T follicular helper cell (primary cell): ENCODE data around the gene ABHD6.
"Not testable (repeated sequence)": the region's sequence is repeated elsewhere in the genome, so short reads cannot be mapped to it uniquely, and the experiment has no call there.

Experiments used
- DNase-seq: peaks from one replicate; pipeline ENCODE4 v3.0.0-alpha.2; 2020; ENCODE audit warnings: low read depth

ABHD6 gene

GRCh38 chr3:58210761-58211460 lies 26.7 kb upstream of the ABHD6 start, which contains the start of gene DNASE1L3:
Gene DNASE1L3, minus strand, starts transcription at chr3:58210972. Its CDS starts 66 bp downstream, at chr3:58210906.
- DNase-seq = no peak

GRCh38 chr3:58214484-58215316 lies 22.9 kb upstream of the ABHD6 start:
- DNase-seq = no peak

GRCh38 chr3:58215317-58216025 lies 22.1 kb upstream of the ABHD6 start:
- DNase-seq = no peak

GRCh38 chr3:58216496-58217195 lies 20.9 kb upstream of the ABHD6 start:
- DNase-seq = no peak

- peak; percentile 19 for DNase-seq
Observed at GRCh38 chr3:58217209-58217811, 20.3 kb upstream of the ABHD6 start.

- DNase-seq = no peak
Observed at GRCh38 chr3:58218904-58219303, 18.7 kb upstream of the ABHD6 start.

GRCh38 chr3:58222161-58222724 lies 15.3 kb upstream of the ABHD6 start:
- DNase-seq = no peak

GRCh38 chr3:58223855-58224254 lies 13.7 kb upstream of the ABHD6 start:
- DNase-seq = no peak

GRCh38 chr3:58227933-58228332 lies 9.7 kb upstream of the ABHD6 start:
- DNase-seq = not testable (repeated sequence)

GRCh38 chr3:58230876-58231552 lies 6.6 kb upstream of the ABHD6 start:
- DNase-seq = no peak

GRCh38 chr3:58231666-58232065 lies 5.9 kb upstream of the ABHD6 start:
- no peak for DNase-seq

- no peak for DNase-seq
Observed at GRCh38 chr3:58234516-58234931, 3.1 kb upstream of the ABHD6 start.

- DNase-seq = no peak
Observed at GRCh38 chr3:58235970-58236369, 1.6 kb upstream of the ABHD6 start.

GRCh38 chr3:58236527-58237237 lies 910 bp upstream of the ABHD6 start:
- DNase-seq = no peak

- DNase-seq = peak; percentile 47
Observed at GRCh38 chr3:58237941-58238681, 519 bp downstream of the ABHD6 start.

GRCh38 chr3:58238830-58239229 lies 1.2 kb downstream of the ABHD6 start:
- no peak for DNase-seq

- no peak for DNase-seq
Observed at GRCh38 chr3:58241306-58242044, 3.9 kb downstream of the ABHD6 start.

- DNase-seq = no peak
Observed at GRCh38 chr3:58242340-58242739, 4.7 kb downstream of the ABHD6 start.
